K562 (cell line): ENCODE results near the gene EIF3I. TPM values are rescaled to one million over a fixed set of nuclear protein-coding genes. Genes with fewer than 3 reads are reported as not detected.

Experiments used
- ATF1 ChIP-seq, 2 experiments: fragments of 450-650 bp in 1 of 2; IDR thresholded peaks; 2 replicates each; pipeline ENCODE4 v1.6.1; 2016; ENCODE audit warnings: missing compliant biosample characterization in 1 of 2, missing genetic modification characterization in 1 of 2
- CHCHD3 ChIP-seq: fragments of 250-450 bp; sonication (Bioruptor Pico); IDR thresholded peaks from 2 replicates; pipeline ENCODE4 v2.1.2; 2022; ENCODE audit warnings: mild to moderate bottlenecking
- CREB1 ChIP-seq, 2 experiments: sonication (generic) in 1 of 2; formaldehyde crosslinking in 1 of 2; IDR thresholded peaks; 2 replicates each; pipeline versions ENCODE4 v1.6.1 to v1.8.0; 2012 to 2022; ENCODE audit warnings: inconsistent platforms in 1 of 2, mild to moderate bottlenecking in 1 of 2, missing genetic modification reagents in 1 of 2, moderate library complexity in 1 of 2
- LCOR ChIP-seq: sonication (generic); formaldehyde crosslinking; IDR thresholded peaks from 2 replicates; pipeline ENCODE4 v1.8.0; 2022; ENCODE audit warnings: mild to moderate bottlenecking, missing genetic modification reagents
- MLX ChIP-seq, 2 experiments: fragments of 450-650 bp in 1 of 2; sonication (generic) in 1 of 2; formaldehyde crosslinking; conservative IDR thresholded peaks; 2 replicates each; pipeline versions ENCODE4 v1.4.0 to v1.8.1; 2020 to 2022; ENCODE audit warnings: mild to moderate bottlenecking in 1 of 2, missing genetic modification reagents in 1 of 2
- MYBL2 ChIP-seq, 2 experiments: fragments of 450-650 bp in 1 of 2; sonication (generic) in 1 of 2; formaldehyde crosslinking in 1 of 2; IDR thresholded peaks; 2 replicates each; pipeline versions ENCODE4 v1.6.1 to v1.8.1; 2017 to 2022; ENCODE audit warnings: borderline replicate concordance in 1 of 2, inconsistent platforms in 1 of 2, low read depth in 1 of 2, mild to moderate bottlenecking in 1 of 2, missing genetic modification reagents in 1 of 2, moderate library complexity in 1 of 2
- RB1 ChIP-seq: fragments of 450-650 bp; IDR thresholded peaks from 2 replicates; pipeline ENCODE4 v1.6.1; 2017; ENCODE audit warnings: low read depth, mild to moderate bottlenecking
- THAP7 ChIP-seq: fragments of 250-450 bp; sonication (Bioruptor Pico); IDR thresholded peaks from 2 replicates; pipeline ENCODE4 v1.5.0; 2021
- ZFX ChIP-seq: sonication (generic); formaldehyde crosslinking; IDR thresholded peaks from 2 replicates; pipeline ENCODE4 v1.8.0; 2022; ENCODE audit warnings: mild to moderate bottlenecking, missing genetic modification reagents, moderate library complexity
- ZMIZ1 ChIP-seq, 2 experiments: fragments of 150-350 bp in 1 of 2; IDR thresholded peaks; 2 replicates each; pipeline ENCODE4 v1.6.1; 2012 to 2016; ENCODE audit warnings: low read depth in 2 of 2, low read length in 2 of 2, mild to moderate bottlenecking in 1 of 2, moderate library complexity in 1 of 2
- ZNF24 ChIP-seq: fragments of 450-650 bp; IDR thresholded peaks from 2 replicates; pipeline ENCODE4 v1.6.1; 2016
- ZNF436 ChIP-seq: fragments of 250-450, 450-650 bp; sonication (Bioruptor Pico); formaldehyde crosslinking; IDR thresholded peaks from 2 replicates; pipeline ENCODE4 v1.7.0; 2020; ENCODE audit warnings: mild to moderate bottlenecking
- ZNF507 ChIP-seq: conservative IDR thresholded peaks from 2 replicates; pipeline ENCODE4 v1.6.1; 2017; ENCODE audit warnings: missing genetic modification characterization, missing compliant biosample characterization
- ZNF75A ChIP-seq: fragments of 450-650 bp; formaldehyde crosslinking; IDR thresholded peaks from 2 replicates; pipeline ENCODE4 v1.4.0; 2020; ENCODE audit warnings: mild to moderate bottlenecking
- polyA plus RNA-seq, 8 experiments: library from polyadenylated mRNA; depleted of rRNA in 4 of 8; stranded (reverse) in 5 of 8; unstranded in 3 of 8; fragments of >200 nt; fragmentation: Nextera tagmentation in 2 of 8; fragmentation: Illumina TruSeq in 1 of 8; extraction: Ambion mirVana in 2 of 8; extraction: Trizol in 1 of 8; gene quantifications; 2 replicates each; pipeline versions ENCODE4 v1.2.1 to v1.2.3, GENCODE V29; 2011 to 2014; ENCODE audit warnings: inconsistent platforms in 1 of 8, missing spikeins in 1 of 8
- total RNA-seq, 7 experiments: library from RNA; depleted of rRNA in 6 of 7; stranded (reverse); fragments of >200 nt in 6 of 7; fragmentation: Illumina TruSeq in 2 of 7; extraction: Trizol in 2 of 7; gene quantifications; 2 replicates each; pipeline versions ENCODE4 v1.2.1 to v1.2.3, GENCODE V29; 2011 to 2021; ENCODE audit warnings: low replicate concordance in 1 of 7
- TF ChIP-seq, protein P1 (sequence below), 3 experiments: IDR thresholded peaks in 2 of 3; conservative IDR thresholded peaks in 1 of 3; 2 replicates each; pipeline ENCODE4 v1.5.1; 2011 to 2012; ENCODE audit warnings: low read length in 3 of 3, mild to moderate bottlenecking in 3 of 3, control low read depth in 2 of 3, improper control_type of control experiment in 1 of 3, inconsistent platforms in 1 of 3, low read depth in 1 of 3, mixed read lengths in 1 of 3, moderate library complexity in 1 of 3; ENCODE audit not compliant: insufficient read depth in 2 of 3
- TF ChIP-seq, protein P2 (sequence below): fragments of 450-650 bp; formaldehyde crosslinking; IDR thresholded peaks from 2 replicates; pipeline ENCODE4 v1.4.0; 2022; ENCODE audit warnings: missing genetic modification characterization

EIF3I gene
- total and polyA plus RNA-seq, 9 of the 15 experiments (the other 6 are each of a cell fraction or from before 2014, with no cell fraction given): 414 to 1,526 (median 635) TPM

- TF ChIP-seq THAP7 (CRISPR knock-in tag): no peak
- TF ChIP-seq MLX (CRISPR knock-in tag; conservative IDR thresholded peaks at IDR 0.05): no peak
- TF ChIP-seq ZNF24: no peak; the same call in 1 of the 2 replicates
- no peak for TF ChIP-seq ATF1 (CRISPR knock-in tag; IDR thresholded peaks at IDR 0.05)
- peak; percentile 15; the same call in 1 of the 2 replicates for TF ChIP-seq ATF1 (tag; IDR thresholded peaks at IDR 0.05)
- no peak for TF ChIP-seq CREB1 (IDR thresholded peaks at IDR 0.05)
- no peak for TF ChIP-seq CREB1 (CRISPR knock-in tag; IDR thresholded peaks at IDR 0.05)
- no peak for TF ChIP-seq ZNF507 (tag)
- TF ChIP-seq MYBL2 (IDR thresholded peaks at IDR 0.05; ENCODE audit: low read depth): no peak
- TF ChIP-seq MYBL2 (CRISPR knock-in tag; IDR thresholded peaks at IDR 0.05; ENCODE audit: borderline replicate concordance): no peak
- TF ChIP-seq, protein P1, sequence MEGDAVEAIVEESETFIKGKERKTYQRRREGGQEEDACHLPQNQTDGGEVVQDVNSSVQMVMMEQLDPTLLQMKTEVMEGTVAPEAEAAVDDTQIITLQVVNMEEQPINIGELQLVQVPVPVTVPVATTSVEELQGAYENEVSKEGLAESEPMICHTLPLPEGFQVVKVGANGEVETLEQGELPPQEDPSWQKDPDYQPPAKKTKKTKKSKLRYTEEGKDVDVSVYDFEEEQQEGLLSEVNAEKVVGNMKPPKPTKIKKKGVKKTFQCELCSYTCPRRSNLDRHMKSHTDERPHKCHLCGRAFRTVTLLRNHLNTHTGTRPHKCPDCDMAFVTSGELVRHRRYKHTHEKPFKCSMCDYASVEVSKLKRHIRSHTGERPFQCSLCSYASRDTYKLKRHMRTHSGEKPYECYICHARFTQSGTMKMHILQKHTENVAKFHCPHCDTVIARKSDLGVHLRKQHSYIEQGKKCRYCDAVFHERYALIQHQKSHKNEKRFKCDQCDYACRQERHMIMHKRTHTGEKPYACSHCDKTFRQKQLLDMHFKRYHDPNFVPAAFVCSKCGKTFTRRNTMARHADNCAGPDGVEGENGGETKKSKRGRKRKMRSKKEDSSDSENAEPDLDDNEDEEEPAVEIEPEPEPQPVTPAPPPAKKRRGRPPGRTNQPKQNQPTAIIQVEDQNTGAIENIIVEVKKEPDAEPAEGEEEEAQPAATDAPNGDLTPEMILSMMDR (IDR thresholded peaks at IDR 0.05 in 2 of 3, conservative IDR thresholded peaks at IDR 0.05 in 1 of 3; ENCODE audit: insufficient read depth in 2 of 3, low read depth in 1 of 3, low read length in 3 of 3): peak; percentile 93 to 96 (median 96)
- TF ChIP-seq, protein P2, sequence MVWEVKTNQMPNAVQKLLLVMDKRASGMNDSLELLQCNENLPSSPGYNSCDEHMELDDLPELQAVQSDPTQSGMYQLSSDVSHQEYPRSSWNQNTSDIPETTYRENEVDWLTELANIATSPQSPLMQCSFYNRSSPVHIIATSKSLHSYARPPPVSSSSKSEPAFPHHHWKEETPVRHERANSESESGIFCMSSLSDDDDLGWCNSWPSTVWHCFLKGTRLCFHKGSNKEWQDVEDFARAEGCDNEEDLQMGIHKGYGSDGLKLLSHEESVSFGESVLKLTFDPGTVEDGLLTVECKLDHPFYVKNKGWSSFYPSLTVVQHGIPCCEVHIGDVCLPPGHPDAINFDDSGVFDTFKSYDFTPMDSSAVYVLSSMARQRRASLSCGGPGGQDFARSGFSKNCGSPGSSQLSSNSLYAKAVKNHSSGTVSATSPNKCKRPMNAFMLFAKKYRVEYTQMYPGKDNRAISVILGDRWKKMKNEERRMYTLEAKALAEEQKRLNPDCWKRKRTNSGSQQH (CRISPR knock-in tag): no peak
- TF ChIP-seq ZNF436 (CRISPR knock-in tag): no peak
- TF ChIP-seq CHCHD3: no peak
- peak; percentile 70; the same call in 1 of the 2 replicates for TF ChIP-seq RB1
- no peak for TF ChIP-seq LCOR (CRISPR knock-in tag)
- peak; percentile 44 for TF ChIP-seq ZFX (CRISPR knock-in tag)
- peak in 1 of 2 experiments; percentile 11; a peak in 1 of 4 replicates for TF ChIP-seq ZMIZ1 (IDR thresholded peaks at IDR 0.05; ENCODE audit: low read depth in 2 of 2, low read length in 2 of 2)
- no peak for TF ChIP-seq ZNF75A (CRISPR knock-in tag)
Measured at GRCh38 chr1:32215629-32216480, 6.4 kb upstream of the EIF3I start (continued).
